Measurements from ENCODE around the gene GET3.

GRCh38 chr19:12767666-12768065 lies 30.4 kb downstream of the GET3 start:
- TF ChIP-seq AR (CRISPR knock-in tag; IDR thresholded peaks at IDR 0.05) (no peak), CTCF (IDR thresholded peaks at IDR 0.05) (no peak), E2F4 (CRISPR knock-in tag; IDR thresholded peaks at IDR 0.05; ENCODE audit: borderline replicate concordance, low read depth) (no peak), ZBTB43 (CRISPR knock-in tag; IDR thresholded peaks at IDR 0.05) (no peak), CBFB (CRISPR knock-in tag; IDR thresholded peaks at IDR 0.05; ENCODE audit: low read depth) (no peak), TCF7 (CRISPR knock-in tag; IDR thresholded peaks at IDR 0.05; ENCODE audit: low read depth) (no peak), MAX (CRISPR knock-in tag; IDR thresholded peaks at IDR 0.05) (no peak), GTF2I (CRISPR knock-in tag; conservative IDR thresholded peaks at IDR 0.05) (no peak), ZNF232 (CRISPR knock-in tag; IDR thresholded peaks at IDR 0.05) (no peak), ZNF121 (CRISPR knock-in tag; IDR thresholded peaks at IDR 0.05) (no peak), JUN (CRISPR knock-in tag; IDR thresholded peaks at IDR 0.05) (no peak), ZNF263 (CRISPR knock-in tag; IDR thresholded peaks at IDR 0.05; ENCODE audit: low read depth) (no peak), ZNF512 (CRISPR knock-in tag; IDR thresholded peaks at IDR 0.05; ENCODE audit: borderline replicate concordance) (no peak), CREB1 (CRISPR knock-in tag; IDR thresholded peaks at IDR 0.05) (no peak)
